ENCODE data around the gene SBNO2.

SBNO2 gene

GRCh38 chr19:1104311-1105007 is 69.6 kb downstream of the SBNO2 start:
- DNase-seq: peak; percentile 30

- DNase-seq: peak; percentile 97
Measured at GRCh38 chr19:1103708-1104310, 70.3 kb downstream of the SBNO2 start, which contains the start of gene GPX4. Gene GPX4 (plus strand): TSS chr19:1103994. CDS start chr19:1104044, 50 bp downstream.

- DNase-seq: no peak
Measured at GRCh38 chr19:1103132-1103707, 70.8 kb downstream of the SBNO2 start.

GRCh38 chr19:1102407-1103131 is 71.5 kb downstream of the SBNO2 start:
- no peak for DNase-seq

GRCh38 chr19:1101337-1101698 is 72.8 kb downstream of the SBNO2 start:
- peak; percentile 60 for DNase-seq

- DNase-seq: no peak
Measured at GRCh38 chr19:1098177-1099051, 75.7 kb downstream of the SBNO2 start.

- no peak for DNase-seq
Measured at GRCh38 chr19:1097810-1098176, 76.3 kb downstream of the SBNO2 start.

GRCh38 chr19:1094978-1095701 is 78.9 kb downstream of the SBNO2 start, which contains the start of gene POLR2E:
Gene POLR2E (minus strand): TSS chr19:1095375. CDS start chr19:1095315, 60 bp downstream.
- peak; percentile 90 for DNase-seq

GRCh38 chr19:1094655-1094977 is 79.5 kb downstream of the SBNO2 start:
- DNase-seq: no peak

- no peak for DNase-seq
Measured at GRCh38 chr19:1093811-1094553, 80.1 kb downstream of the SBNO2 start.

- no peak for DNase-seq
Measured at GRCh38 chr19:1093330-1093729, 80.7 kb downstream of the SBNO2 start.

GRCh38 chr19:1091544-1092175 is 82.4 kb downstream of the SBNO2 start:
- no peak for DNase-seq

GRCh38 chr19:1090731-1091543 is 83.1 kb downstream of the SBNO2 start:
- DNase-seq: no peak

- DNase-seq: no peak
Measured at GRCh38 chr19:1089891-1090290, 84.2 kb downstream of the SBNO2 start.

GRCh38 chr19:1089126-1089771 is 84.8 kb downstream of the SBNO2 start:
- no peak for DNase-seq

GRCh38 chr19:1088416-1089010 is 85.6 kb downstream of the SBNO2 start:
- no peak for DNase-seq

GRCh38 chr19:1087813-1088415 is 86.2 kb downstream of the SBNO2 start:
- peak; percentile 67 for DNase-seq

- no peak for DNase-seq
Measured at GRCh38 chr19:1086613-1087012, 87.5 kb downstream of the SBNO2 start.
